Astrocyte (in vitro differentiated cells and primary cell): ENCODE results near the gene TPP1. TPM values are rescaled to one million over a fixed set of nuclear protein-coding genes. Genes with fewer than 3 reads are reported as not detected.

ENCODE experiments used
- DNase-seq: peaks from one replicate; pipeline ENCODE4 v3.0.0-alpha.2; 2010; ENCODE audit warnings: low read depth
- FAIRE-seq: peaks from 2 replicates; lab custom pipeline; 2011; peaks lifted over from hg19 to GRCh38; lab: Jason Lieb, UNC
- H2AFZ ChIP-seq: 2 replicates; pipeline ENCODE4 v1.6.0; 2012; ENCODE audit warnings: low read depth, low read length, inconsistent platforms
- H3K27ac ChIP-seq: 2 replicates; pipeline ENCODE4 v1.5.1; 2011; ENCODE audit warnings: low read depth, low read length, inconsistent platforms
- H3K27me3 ChIP-seq: 2 replicates; pipeline ENCODE4 v1.6.0; 2011; ENCODE audit warnings: low read length, inconsistent platforms; ENCODE audit not compliant: insufficient read depth
- H3K36me3 ChIP-seq: 2 replicates; pipeline ENCODE4 v1.5.1; 2011; ENCODE audit warnings: low read length, inconsistent platforms; ENCODE audit not compliant: insufficient read depth
- H3K4me1 ChIP-seq: 2 replicates; pipeline ENCODE4 v1.5.1; 2011; ENCODE audit warnings: low read length, inconsistent platforms; ENCODE audit not compliant: insufficient read depth
- H3K4me2 ChIP-seq: 2 replicates; pipeline ENCODE4 v1.6.0; 2012; ENCODE audit warnings: low read length, inconsistent platforms
- H3K4me3 ChIP-seq: 2 replicates; pipeline ENCODE4 v1.5.1; 2011; ENCODE audit warnings: low read depth, mild to moderate bottlenecking, low read length, inconsistent platforms; ENCODE audit not compliant: insufficient read depth
- H3K79me2 ChIP-seq: 2 replicates; pipeline ENCODE4 v1.6.0; 2012; ENCODE audit warnings: mild to moderate bottlenecking, low read length, inconsistent platforms; ENCODE audit not compliant: insufficient read depth
- H3K9ac ChIP-seq: 2 replicates; pipeline ENCODE4 v1.6.0; 2012; ENCODE audit warnings: mild to moderate bottlenecking, low read length, inconsistent platforms
- H3K9me3 ChIP-seq: 2 replicates; pipeline ENCODE4 v1.5.1; 2012; ENCODE audit warnings: low read depth, mild to moderate bottlenecking, low read length, inconsistent platforms; ENCODE audit not compliant: insufficient read depth
- H4K20me1 ChIP-seq: 2 replicates; pipeline ENCODE4 v1.6.0; 2012; ENCODE audit warnings: low read length, inconsistent platforms; ENCODE audit not compliant: insufficient read depth
- H3K27ac Mint-ChIP-seq: one replicate; pipeline ENCODE4 v1.8.0; 2021; ENCODE audit warnings: mild to moderate bottlenecking, mixed read lengths; ENCODE audit not compliant: unreplicated experiment
- H3K27me3 Mint-ChIP-seq: one replicate; pipeline ENCODE4 v1.8.0; 2021; ENCODE audit warnings: low read depth, mixed read lengths; ENCODE audit not compliant: unreplicated experiment
- H3K36me3 Mint-ChIP-seq: one replicate; pipeline ENCODE4 v1.8.0; 2021; ENCODE audit warnings: low read depth, mixed read lengths; ENCODE audit not compliant: unreplicated experiment
- H3K4me1 Mint-ChIP-seq: one replicate; pipeline ENCODE4 v1.8.0; 2021; ENCODE audit warnings: low read depth, mixed read lengths; ENCODE audit not compliant: unreplicated experiment
- H3K4me3 Mint-ChIP-seq: one replicate; pipeline ENCODE4 v1.8.0; 2021; ENCODE audit warnings: mild to moderate bottlenecking, moderate library complexity, mixed read lengths; ENCODE audit not compliant: unreplicated experiment
- H3K9me3 Mint-ChIP-seq: one replicate; pipeline ENCODE4 v1.8.0; 2021; ENCODE audit warnings: mild to moderate bottlenecking, mixed read lengths; ENCODE audit not compliant: unreplicated experiment
- CTCF ChIP-seq: IDR thresholded peaks from 2 replicates; pipeline ENCODE4 v1.5.1; 2011; ENCODE audit warnings: low read depth, mild to moderate bottlenecking, inconsistent platforms, low read length, moderate library complexity; ENCODE audit not compliant: insufficient read depth
- EZH2 ChIP-seq: IDR thresholded peaks from 2 replicates; pipeline ENCODE4 v1.6.1; 2012; ENCODE audit warnings: mild to moderate bottlenecking, low read length, inconsistent platforms; ENCODE audit not compliant: insufficient read depth
- total RNA-seq: library from RNA; stranded (reverse); gene quantifications from 2 replicates; pipeline ENCODE4 v1.2.1, GENCODE V29; 2021

TPP1 gene
- total RNA-seq, 1 donor from 2014 or later = 43.4 TPM

DNA sequence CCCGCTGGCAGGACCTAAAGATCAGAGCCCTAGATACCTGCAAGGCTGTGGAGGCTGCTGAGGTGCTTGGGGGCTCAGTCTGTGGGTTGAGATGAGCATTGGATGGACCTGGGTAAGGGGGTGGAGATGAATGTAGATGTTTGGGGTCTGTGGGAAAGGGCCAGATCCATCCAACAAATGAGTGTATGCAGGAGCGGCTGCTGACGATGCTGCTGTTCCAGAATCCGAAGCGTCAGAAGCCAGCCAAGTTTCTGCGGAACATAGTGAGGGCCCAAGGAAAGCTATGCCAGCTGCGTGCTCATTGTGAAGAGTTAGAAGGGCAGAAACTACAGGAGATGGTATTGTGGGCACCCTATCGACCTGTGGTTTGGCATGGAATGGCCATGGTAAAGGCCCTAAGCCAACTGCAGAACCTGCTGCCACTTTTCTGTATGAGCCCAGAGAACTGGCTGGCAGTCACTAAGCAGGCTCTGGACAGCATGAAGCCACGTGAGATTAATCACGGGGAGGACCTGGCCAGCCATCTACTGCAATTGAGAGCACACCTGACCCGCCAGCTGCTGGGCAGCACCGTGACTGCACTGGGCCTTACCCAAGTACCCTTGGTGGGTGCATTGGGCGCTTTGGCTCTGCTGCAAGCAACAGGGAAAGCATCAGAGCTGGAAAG, 52.4 kb downstream of the TPP1 start:
- H3K79me2 ChIP-seq = no peaks in the 10 kb centered on the region
- peaks cover 2% of the 10 kb centered on the region for H3K36me3 ChIP-seq
- Mint-ChIP-seq H3K9me3 (peaks cover 3% of the 10 kb centered on the region), H3K4me1 (peaks cover 13% of the 10 kb centered on the region), H3K27me3 (peaks cover 3% of the 10 kb centered on the region), H3K36me3 (peaks cover 18% of the 10 kb centered on the region), H3K27ac (no peak overlapping the region), H3K4me3 (no peak overlapping the region)
- peaks cover 13% of the 10 kb centered on the region for H3K4me1 ChIP-seq
- no peak overlapping the region for H2AFZ ChIP-seq
- DNase-seq (no peak), FAIRE-seq (no peak)
- H3K27me3 ChIP-seq = no peaks in the 10 kb centered on the region
- H3K9ac ChIP-seq = no peak overlapping the region
- no peak for TF ChIP-seq EZH2
- TF ChIP-seq CTCF = no peak
- no peak overlapping the region for H3K4me2 ChIP-seq
- peaks cover 15% of the 10 kb centered on the region for H4K20me1 ChIP-seq
- no peak overlapping the region for H3K27ac ChIP-seq
- no peaks in the 10 kb centered on the region for H3K9me3 ChIP-seq
- no peak overlapping the region for H3K4me3 ChIP-seq

DNA sequence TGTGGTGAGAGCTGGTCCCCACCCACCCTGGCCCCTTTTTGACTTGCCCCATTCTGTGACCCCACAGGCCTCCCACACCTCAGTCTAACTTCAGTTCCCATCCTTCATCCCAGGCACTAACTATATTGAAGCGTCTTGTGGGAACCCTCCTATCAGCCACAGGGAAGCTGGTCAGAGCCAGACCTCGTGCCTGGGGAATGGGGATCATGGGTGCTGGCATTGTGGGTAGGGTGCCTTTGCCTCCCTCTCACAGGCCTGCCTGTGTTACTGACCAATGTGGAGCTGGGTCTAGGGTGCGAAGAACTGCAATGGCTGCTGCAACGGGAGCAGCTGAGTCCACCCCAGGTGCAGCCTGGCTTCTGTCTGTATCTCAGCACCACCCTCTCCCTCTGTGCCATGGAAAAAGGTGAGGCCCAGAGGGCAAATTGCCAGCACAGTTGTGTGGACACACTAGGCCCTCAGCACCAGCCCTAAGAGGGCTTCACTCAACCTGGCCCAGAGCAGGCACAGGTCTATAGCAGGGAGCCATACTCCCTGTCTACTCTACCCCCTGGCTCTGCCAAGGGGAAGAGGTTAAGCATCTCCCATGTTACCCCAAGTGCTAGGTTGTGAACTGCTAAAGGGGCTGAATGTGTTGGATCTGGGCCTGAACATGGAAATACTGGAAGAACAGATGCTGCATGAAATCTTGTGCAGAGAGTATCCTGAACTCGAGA, 53.1 kb downstream of the TPP1 start:
- H3K36me3 Mint-ChIP-seq = peaks cover 15% of the 10 kb centered on the region
- H3K27ac Mint-ChIP-seq = no peak overlapping the region
- no peaks in the 10 kb centered on the region for H3K27me3 ChIP-seq
- no peak overlapping the region for H3K4me3 ChIP-seq
- H3K4me1 Mint-ChIP-seq = peaks cover 10% of the 10 kb centered on the region
- no peaks in the 10 kb centered on the region for H3K79me2 ChIP-seq
- FAIRE-seq (no peak), DNase-seq (no peak)
- H3K27ac ChIP-seq = no peak overlapping the region
- peaks cover 2% of the 10 kb centered on the region for H3K36me3 ChIP-seq
- TF ChIP-seq EZH2 (no peak), CTCF (no peak)
- no peaks in the 10 kb centered on the region for H3K9me3 ChIP-seq
- H3K4me3 Mint-ChIP-seq = no peak overlapping the region
- H3K9me3 Mint-ChIP-seq = peaks cover 4% of the 10 kb centered on the region
- H3K9ac ChIP-seq = no peak overlapping the region
- peaks cover 3% of the 10 kb centered on the region for H3K27me3 Mint-ChIP-seq
- peaks cover 12% of the 10 kb centered on the region for H3K4me1 ChIP-seq
- peaks cover 9% of the 10 kb centered on the region for H4K20me1 ChIP-seq
- H2AFZ ChIP-seq = no peak overlapping the region
- H3K4me2 ChIP-seq = no peak overlapping the region

GRCh38 chr11:6565325-6565724, 53.9 kb downstream of the TPP1 start:
- TF ChIP-seq EZH2 (no peak), CTCF (no peak)
- H3K27ac ChIP-seq = no peak overlapping the region
- no peak overlapping the region for H2AFZ ChIP-seq
- Mint-ChIP-seq H3K9me3 (peaks cover 4% of the 10 kb centered on the region), H3K27me3 (peaks cover 3% of the 10 kb centered on the region), H3K4me3 (no peak overlapping the region), H3K27ac (no peak overlapping the region), H3K36me3 (peaks cover 18% of the 10 kb centered on the region), H3K4me1 (peaks cover 10% of the 10 kb centered on the region)
- no peak overlapping the region for H3K4me2 ChIP-seq
- no peaks in the 10 kb centered on the region for H3K9me3 ChIP-seq
- no peak for FAIRE-seq
- no peak for DNase-seq
- peaks cover 9% of the 10 kb centered on the region for H4K20me1 ChIP-seq
- peaks cover 2% of the 10 kb centered on the region for H3K36me3 ChIP-seq
- H3K4me1 ChIP-seq = peaks cover 12% of the 10 kb centered on the region
- H3K27me3 ChIP-seq = no peaks in the 10 kb centered on the region
- H3K79me2 ChIP-seq = no peaks in the 10 kb centered on the region
- no peak overlapping the region for H3K4me3 ChIP-seq
- no peak overlapping the region for H3K9ac ChIP-seq
